ENCODE measurements around the gene MRPL21. TPM values are rescaled to one million over a fixed set of nuclear protein-coding genes. Genes with fewer than 3 reads are reported as not detected.
A peak's percentile ranks its signal among the peaks of the same experiment; 100 is the strongest.

The MRPL21 gene
- total RNA-seq, 4 donors from 2014 or later = 61.0 to 75.5 (median 64.6) TPM

DNA sequence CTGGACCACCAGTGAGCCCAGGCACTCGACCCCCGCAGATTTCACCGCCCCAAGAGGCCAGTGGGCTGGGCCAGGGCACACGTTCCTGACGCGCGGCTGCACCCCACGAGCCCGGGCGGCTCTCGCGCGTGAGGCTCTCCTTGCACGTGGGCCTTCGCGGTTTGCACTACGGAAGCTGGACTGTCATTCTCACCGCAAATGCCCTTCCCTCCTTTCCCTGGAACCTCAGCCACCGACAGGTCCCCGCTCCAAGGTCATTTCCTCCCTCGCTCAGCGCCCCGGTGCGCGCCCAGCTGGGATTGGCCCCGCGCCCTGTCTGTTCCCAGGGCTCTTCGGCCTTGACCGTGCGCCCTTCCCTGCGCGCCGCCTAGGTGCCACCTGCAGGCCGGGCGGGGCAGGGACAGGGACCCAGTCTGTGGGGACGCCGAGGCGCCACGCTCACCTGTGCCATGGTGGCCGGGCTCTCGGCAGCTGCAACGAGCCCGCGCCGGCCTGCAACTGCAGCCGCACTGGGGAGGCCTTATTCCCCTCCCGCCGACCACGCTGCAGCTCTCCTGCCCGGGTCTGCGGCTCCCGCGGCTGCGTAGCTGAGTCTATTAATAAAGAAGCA lies 59.8 kb downstream of the MRPL21 start:
- Histone ChIP-seq H3K36me3 (no peaks in the 10 kb centered on the region), H3K4me1 (peaks cover 26 to 29% of the 10 kb centered on the region in 2 donors), H3K27me3 (no peaks in the 10 kb centered on the region), H3K27ac (no peak overlapping the region), H3K9me3 (no peaks in the 10 kb centered on the region), H3K4me3 (peak overlapping the region; percentile 50 to 80 (median 68))
- in situ Hi-C loops (cut with MboI; ENCODE audit: low sequenced_read_pairs in 4 of 4) (no loop called here), intact Hi-C loops (cut with DNase I; ENCODE audit: low total_unique reads) (loop anchor here (5.0 kb wide), 2 partner anchors 58 to 1553 kb away; partner anchors contain the start of genes CTTN, IGHMBP2 and MRPL21)
- ATAC-seq = no peak
- peak in 1 of 2 donors; percentile 53 for DNase-seq
- TF ChIP-seq POLR2A (IDR thresholded peaks at IDR 0.05) = no peak
- peak; percentile 36 to 57 (median 54) for TF ChIP-seq CTCF (IDR thresholded peaks at IDR 0.05 in 4 of 5, conservative IDR thresholded peaks at IDR 0.05 in 1 of 5)

DNA sequence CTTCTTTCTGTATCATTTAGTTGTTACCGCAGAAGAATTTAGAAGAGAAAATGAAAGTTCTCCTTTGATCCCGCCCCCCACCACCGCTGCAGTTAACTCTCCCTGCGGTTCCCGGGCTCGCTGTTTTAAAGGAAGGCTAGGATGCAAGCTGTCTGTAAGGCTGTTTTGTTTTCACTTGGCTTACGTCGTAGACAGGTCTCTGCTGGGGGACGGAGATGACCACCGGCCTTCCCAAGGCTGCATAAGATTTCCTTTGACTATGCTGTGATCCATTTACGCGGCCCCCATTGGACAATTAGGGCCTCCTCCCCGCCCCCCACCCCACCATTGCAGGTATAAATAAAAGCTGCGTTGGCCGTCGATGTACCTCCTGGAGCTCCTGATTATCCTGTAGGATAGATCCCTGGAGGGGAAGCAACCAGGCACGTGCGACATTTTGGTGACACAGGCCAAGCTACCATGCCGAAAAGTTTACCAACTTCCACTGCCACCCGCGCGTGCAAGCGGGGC lies 60.5 kb downstream of the MRPL21 start:
- H3K27me3 ChIP-seq = no peaks in the 10 kb centered on the region
- in situ Hi-C loops (cut with MboI; ENCODE audit: low sequenced_read_pairs in 4 of 4) (no loop called here), intact Hi-C loops (cut with DNase I; ENCODE audit: low total_unique reads) (loop anchor here (5.0 kb wide), 2 partner anchors 59 to 1554 kb away; partner anchors contain the start of genes CTTN, IGHMBP2 and MRPL21)
- DNase-seq (no peak), ATAC-seq (no peak)
- no peak overlapping the region for H3K27ac ChIP-seq
- peaks cover 33 to 35% of the 10 kb centered on the region in 2 donors for H3K4me1 ChIP-seq
- H3K36me3 ChIP-seq = no peaks in the 10 kb centered on the region
- peak overlapping the region; percentile 50 to 80 (median 68) for H3K4me3 ChIP-seq
- no peaks in the 10 kb centered on the region for H3K9me3 ChIP-seq
- TF ChIP-seq CTCF (IDR thresholded peaks at IDR 0.05 in 4 of 5, conservative IDR thresholded peaks at IDR 0.05 in 1 of 5) = no peak
- TF ChIP-seq POLR2A (IDR thresholded peaks at IDR 0.05) = no peak

GRCh38 chr11:68842427-68843051 lies 61.1 kb downstream of the MRPL21 start:
- no peaks in the 10 kb centered on the region for H3K36me3 ChIP-seq
- H3K27me3 ChIP-seq = no peaks in the 10 kb centered on the region
- in situ Hi-C loops (cut with MboI; ENCODE audit: low sequenced_read_pairs in 4 of 4) (no loop called here), intact Hi-C loops (cut with DNase I; ENCODE audit: low total_unique reads) (loop anchor here (5.0 kb wide), 2 partner anchors 60 to 1555 kb away; partner anchors contain the start of genes CTTN, IGHMBP2 and MRPL21)
- TF ChIP-seq POLR2A (IDR thresholded peaks at IDR 0.05) = no peak
- TF ChIP-seq CTCF (IDR thresholded peaks at IDR 0.05 in 4 of 5, conservative IDR thresholded peaks at IDR 0.05 in 1 of 5) = no peak
- H3K9me3 ChIP-seq = no peaks in the 10 kb centered on the region
- peaks cover 39 to 41% of the 10 kb centered on the region in 2 donors for H3K4me1 ChIP-seq
- ATAC-seq = no peak
- H3K4me3 ChIP-seq = peak overlapping the region; percentile 50 to 80 (median 68)
- no peak for DNase-seq
- H3K27ac ChIP-seq = peak overlapping the region in 2 of 4 donors; percentile 88 to 90

GRCh38 chr11:68841718-68842426 lies 61.8 kb downstream of the MRPL21 start, which contains the start of gene CPT1A:
CPT1A (minus strand) TSS chr11:68841916; CDS start chr11:68815474, 26,442 bp downstream.
- Histone ChIP-seq H3K4me1 (peaks cover 45 to 47% of the 10 kb centered on the region in 2 donors), H3K36me3 (no peaks in the 10 kb centered on the region), H3K27ac (peak within 1 kb of the TSS; percentile 88 to 95 (median 92)), H3K9me3 (no peaks in the 10 kb centered on the region), H3K27me3 (no peaks in the 10 kb centered on the region), H3K4me3 (peak within 1 kb of the TSS; percentile 77 to 86 (median 82))
- TF ChIP-seq POLR2A (IDR thresholded peaks at IDR 0.05) (peak; percentile 70 to 86), CTCF (IDR thresholded peaks at IDR 0.05 in 4 of 5, conservative IDR thresholded peaks at IDR 0.05 in 1 of 5) (no peak)
- DNase-seq (peak; percentile 58 to 63), ATAC-seq (peak; percentile 34 to 48)
- intact Hi-C loops (cut with DNase I; ENCODE audit: low total_unique reads) (loop anchor here (2.0 to 5.0 kb wide), 3 partner anchors 31 to 1555 kb away; partner anchors contain the start of genes CTTN, IGHMBP2 and MRPL21), in situ Hi-C loops (cut with MboI; ENCODE audit: low sequenced_read_pairs in 4 of 4) (no loop called here)

Other genes starting within 250 kb of the MRPL21 start
- not detected for gene GAL, start 219.3 kb downstream of the MRPL21 start, total RNA-seq
- gene TESMIN, start 152.3 kb downstream of the MRPL21 start, total RNA-seq = under 1 TPM in 2 of 4 donors, not detected in 2; 0.16 to 0.17 TPM
- gene CPT1A, start 61.9 kb downstream of the MRPL21 start, total RNA-seq = 10 to 100 TPM in 3 of 4 donors, 1 to 10 TPM in 1; 6.9 to 32.1 (median 12.9) TPM
- 10 to 100 TPM; 15.5 to 22.3 (median 18.1) TPM for gene IGHMBP2, start 59 bp upstream of the MRPL21 start, total RNA-seq
- not detected for gene MRGPRD, start 77.2 kb upstream of the MRPL21 start, total RNA-seq
- gene MRGPRF, start 109.4 kb upstream of the MRPL21 start, total RNA-seq = 1 to 10 TPM; 1.8 to 6.7 (median 4.7) TPM
- gene TPCN2, start 145.1 kb upstream of the MRPL21 start, total RNA-seq = 1 to 10 TPM; 1.4 to 4.1 (median 3.3) TPM

All from gastrocnemius medialis (tissue), 4 donors.